Daoy (cell line): ENCODE data around the gene NUAK2. TPM values are rescaled to one million over a fixed set of nuclear protein-coding genes. Genes with fewer than 3 reads are reported as not detected.
A peak's percentile ranks its signal among the peaks of the same experiment; 100 is the strongest.

ENCODE experiments used
- DNase-seq: peaks from one replicate; pipeline ENCODE4 v3.0.0-alpha.2; 2015; ENCODE audit warnings: low read depth
- total RNA-seq: library from RNA; depleted of rRNA; stranded (reverse); fragments of >200 nt; shearing (Covaris generic); gene quantifications from 2 replicates; pipeline ENCODE4 v1.2.3, GENCODE V29; 2014

NUAK2 gene
- total RNA-seq, 1 experiment from 2014 or later = 11.1 TPM

DNA sequence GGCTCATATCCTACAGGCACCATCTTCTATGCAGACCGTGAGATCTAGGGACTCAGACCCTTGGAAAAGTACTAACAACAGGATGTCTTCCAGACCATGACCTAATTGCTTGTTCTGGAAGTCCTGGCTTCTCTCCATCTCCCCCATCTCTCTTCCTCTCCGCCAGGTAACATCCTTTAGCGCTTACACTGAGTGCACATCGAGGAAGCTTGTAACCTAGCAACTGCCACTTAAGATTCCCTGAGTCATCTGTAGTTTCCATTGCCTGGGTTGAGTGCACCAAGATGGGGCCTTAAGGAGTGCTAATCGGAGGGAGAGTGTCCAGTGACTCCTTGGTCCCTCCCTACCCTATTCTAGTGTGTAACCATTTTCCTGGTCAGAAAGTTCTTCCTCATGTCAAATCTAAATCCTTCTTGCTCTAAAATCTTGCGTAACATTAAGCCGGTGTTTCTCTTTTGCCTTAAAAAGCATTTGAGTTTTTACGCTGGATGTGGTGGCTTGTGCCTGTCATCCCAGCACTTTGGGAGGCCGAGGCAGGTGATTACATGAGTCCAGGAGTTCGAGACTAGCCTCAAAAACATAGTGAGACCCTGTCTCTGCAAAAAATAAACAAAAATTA is 25.5 kb upstream of the NUAK2 start:
- DNase-seq = peak; percentile 79

DNA sequence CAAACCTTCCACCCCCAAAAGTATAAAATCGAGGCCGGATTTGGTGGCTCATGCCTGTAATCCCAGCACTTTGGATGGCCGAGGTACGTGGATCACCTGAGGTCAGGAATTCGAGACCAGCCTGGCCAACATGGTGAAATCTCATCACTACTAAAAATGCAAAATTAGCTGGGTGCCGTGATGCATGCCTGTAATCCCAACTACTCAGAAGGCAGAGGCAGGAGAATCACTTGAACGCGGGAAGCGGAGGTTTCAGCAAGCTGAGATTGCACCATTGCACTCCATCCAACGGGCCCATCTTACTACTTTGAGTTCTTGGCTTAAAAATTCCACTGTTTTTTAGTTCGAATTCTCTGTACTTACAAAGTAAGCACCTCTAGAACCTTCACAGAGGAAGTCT is 24.2 kb upstream of the NUAK2 start:
- DNase-seq = no peak

DNA sequence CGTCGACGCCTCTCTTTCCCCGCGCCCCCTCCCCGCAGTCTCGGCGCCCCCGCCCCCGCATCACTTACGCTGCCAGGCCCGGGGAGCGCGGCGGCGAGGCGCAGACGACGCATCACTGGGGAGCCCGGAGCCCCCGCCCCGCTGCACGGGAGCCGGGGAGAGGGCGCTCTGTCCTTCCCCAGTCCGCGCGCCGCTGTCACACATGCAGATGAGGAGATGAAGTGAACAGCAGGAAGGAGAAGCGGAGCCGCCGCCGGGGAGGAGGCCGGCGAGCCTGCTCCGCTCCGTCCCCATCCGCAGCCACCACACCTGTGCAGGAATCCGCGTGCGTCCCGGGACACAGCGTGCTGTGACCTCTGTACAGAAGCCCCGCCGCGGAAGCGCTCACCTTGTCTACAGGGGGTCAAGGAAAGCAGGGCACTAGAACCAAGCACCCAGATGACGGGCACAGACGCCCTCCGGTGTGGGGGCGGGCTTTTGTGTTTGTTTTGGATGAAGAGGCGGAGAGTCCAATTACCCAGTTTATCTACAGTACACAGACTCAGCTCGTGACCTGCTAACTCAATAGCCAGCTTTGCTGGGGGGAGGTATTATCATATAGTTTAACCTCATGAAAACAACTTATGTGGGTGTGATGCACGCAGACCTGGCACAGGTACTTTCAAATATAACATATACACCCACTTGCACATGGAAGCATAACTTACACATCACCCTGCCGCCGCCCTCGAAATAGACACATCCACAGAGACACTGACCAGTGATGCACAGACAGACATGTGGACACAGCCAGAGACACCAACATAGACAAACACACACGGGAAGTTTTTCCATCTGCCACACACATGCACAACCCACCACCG is 22.8 kb upstream of the NUAK2 start:
- DNase-seq = peak; percentile 49

DNA sequence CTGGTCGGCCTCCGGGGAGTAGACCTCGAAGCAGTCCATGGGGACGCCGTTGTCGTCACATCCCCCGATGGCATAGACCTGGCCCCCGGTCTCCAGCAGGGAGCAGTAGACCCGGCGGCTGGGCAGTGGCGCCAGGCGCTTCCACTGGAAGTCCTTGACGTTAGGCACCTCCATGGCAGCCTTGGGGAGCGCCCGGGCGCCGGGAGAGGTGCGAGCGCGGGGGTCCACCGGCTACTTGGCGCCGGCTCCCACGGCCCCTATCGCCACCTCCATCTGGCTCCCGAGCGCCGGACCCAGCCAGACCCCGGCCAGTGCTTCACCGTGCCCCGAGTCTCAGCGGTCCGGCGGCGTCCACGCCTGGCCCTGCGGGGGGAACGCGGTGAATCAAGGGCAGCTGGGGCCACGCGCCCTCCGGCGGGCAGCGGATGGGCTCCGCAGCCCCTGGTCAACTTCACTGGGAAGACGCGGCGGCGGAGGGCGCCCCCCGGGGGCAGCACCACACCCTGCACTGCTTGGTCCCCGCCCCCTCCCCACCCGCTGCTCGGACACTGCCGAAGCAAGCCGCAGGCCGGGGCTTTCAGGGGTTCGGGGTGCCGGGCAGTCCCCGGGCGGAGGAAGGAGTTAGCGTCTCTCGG is 22.0 kb upstream of the NUAK2 start:
- peak; percentile 62 for DNase-seq

DNA sequence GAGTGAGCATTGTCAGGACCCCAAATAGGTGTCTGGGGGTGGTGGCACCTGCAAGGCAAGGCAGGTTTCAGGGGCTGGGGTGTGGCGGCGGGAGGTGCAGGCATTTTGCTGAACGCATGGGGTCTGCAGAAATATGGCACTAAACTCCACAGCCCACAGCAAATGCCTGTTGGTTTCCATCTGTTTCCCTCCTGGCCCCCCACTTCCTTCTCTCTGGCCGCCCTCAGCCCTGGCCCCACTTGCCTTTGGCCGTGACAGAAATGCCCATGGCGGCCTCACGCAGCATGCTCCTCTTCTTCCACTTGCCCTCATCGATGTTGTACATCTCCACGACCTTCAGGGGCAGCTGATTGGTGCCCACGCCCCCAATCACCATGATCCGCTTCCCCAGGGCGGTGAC is 21.4 kb upstream of the NUAK2 start:
- no peak for DNase-seq

DNA sequence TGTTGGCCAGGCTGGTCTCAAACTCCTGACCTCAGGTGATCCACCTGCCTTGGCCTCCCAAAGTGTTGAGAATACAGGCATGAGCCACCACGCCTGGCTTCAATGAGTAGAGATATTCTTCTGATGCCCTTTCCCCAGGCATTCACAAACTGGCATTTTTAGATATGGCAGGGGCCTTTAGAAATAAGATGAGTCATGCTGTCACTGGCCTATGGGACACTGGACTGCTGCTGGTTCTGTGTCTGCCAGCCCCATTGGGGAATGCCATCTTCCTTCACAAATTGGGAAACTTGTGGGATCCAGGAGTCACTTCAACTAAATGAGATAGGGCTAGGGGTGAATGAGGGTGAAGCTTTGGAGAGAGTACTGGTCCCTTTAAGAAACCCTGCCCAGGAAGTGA is 19.1 kb upstream of the NUAK2 start:
- DNase-seq = no peak

DNA sequence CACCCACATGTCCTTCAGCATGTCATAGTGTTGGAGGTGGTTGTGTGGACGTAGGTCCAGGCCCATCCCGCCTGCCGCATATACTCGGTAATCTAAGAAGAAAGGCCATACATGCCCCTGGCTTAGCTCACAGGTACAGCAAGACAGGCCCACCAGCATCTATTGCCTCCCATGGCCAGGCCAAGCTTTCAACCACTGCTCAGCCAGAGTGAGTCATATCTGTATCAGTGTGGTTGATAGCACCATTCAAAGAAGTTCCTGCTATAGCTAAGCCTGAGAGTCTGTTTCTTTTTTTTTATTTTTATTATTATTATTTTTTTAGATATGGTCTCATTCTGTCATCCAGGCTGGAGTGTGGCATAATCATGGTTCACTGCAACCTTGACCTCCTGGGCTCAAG is 18.2 kb upstream of the NUAK2 start:
- DNase-seq = no peak

DNA sequence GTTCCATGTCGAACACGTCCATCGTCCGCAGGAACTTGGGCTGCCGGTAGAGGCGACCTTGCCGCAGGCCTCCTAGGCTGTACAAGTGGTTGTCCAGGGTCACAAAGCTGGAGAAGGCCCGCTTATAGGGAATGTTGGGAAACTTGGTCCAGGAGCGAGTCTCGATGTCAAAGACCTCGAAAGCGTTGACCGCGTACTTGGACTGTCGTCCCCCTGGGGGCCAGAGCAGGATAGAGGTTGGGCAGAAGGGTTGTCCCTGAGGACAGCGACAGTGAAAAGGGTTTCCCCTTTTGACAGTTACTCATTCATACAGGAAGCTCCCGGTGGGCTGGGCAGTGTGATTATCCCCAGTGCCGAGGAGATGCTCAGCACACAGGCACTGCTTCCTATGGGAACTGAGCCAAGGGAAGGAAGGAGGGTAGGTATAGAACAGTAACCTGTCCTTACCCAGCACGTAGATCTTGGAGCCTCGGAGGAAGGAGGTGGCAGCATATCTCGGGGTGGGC is 17.7 kb upstream of the NUAK2 start:
- DNase-seq = no peak

DNA sequence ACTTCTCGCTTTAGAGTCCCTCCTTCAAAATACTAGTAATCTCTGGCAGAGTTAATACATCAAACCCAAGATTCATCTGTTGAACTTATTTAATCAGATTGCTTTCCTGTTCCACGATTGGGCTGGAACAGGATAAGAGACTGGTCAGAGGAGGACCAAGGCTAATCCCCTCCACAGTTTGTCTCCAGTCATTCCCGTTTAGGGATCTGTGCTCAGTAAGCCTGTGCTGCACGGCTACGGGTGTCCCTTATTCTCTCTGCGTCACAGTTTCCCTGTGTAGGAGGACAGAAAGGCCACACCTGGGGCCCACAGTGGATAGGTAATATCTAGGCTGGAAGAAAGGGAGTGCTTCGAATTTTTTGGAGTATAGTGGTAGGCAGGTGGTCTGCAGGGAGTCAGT is 16.5 kb upstream of the NUAK2 start:
- DNase-seq = no peak

DNA sequence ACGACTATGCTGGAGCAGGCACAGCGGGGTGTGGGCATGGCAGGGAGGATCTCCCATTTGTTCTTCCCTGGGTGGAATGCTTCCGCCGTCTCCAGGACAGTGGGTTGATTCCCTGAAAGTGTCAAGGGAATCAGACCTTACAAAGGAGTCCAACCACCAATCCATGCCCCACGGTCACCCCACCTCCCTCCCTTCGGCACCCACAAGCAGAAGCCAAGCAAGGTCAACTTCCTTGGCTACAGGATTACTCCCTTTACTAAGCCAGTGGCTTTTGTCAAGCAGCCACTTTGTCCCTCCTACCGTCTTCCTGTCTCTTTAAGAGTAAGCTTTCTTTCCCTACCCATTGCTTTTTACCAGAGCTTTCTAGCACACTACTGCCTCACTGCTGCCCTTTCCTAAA is 15.9 kb upstream of the NUAK2 start:
- no peak for DNase-seq

DNA sequence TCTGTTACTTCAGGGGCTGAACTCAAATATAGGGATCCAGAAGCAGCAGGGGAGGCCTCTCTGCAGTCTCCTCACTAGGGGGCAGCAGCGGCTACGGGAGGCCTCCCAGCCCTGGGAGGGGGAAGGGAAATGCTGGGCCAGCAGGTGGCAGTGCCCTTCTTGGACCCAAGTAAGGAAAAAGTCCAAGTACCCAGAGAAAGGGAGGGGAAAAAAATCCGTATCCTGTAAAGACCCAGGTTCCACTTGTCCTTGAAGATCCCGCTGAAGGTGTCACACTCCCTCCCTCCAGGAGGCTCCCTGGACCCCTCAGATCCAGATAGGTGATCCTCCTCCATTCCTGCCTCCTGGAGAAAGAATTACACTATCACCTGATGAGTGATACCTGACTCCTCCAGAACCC is 14.1 kb upstream of the NUAK2 start:
- DNase-seq = peak; percentile 88

DNA sequence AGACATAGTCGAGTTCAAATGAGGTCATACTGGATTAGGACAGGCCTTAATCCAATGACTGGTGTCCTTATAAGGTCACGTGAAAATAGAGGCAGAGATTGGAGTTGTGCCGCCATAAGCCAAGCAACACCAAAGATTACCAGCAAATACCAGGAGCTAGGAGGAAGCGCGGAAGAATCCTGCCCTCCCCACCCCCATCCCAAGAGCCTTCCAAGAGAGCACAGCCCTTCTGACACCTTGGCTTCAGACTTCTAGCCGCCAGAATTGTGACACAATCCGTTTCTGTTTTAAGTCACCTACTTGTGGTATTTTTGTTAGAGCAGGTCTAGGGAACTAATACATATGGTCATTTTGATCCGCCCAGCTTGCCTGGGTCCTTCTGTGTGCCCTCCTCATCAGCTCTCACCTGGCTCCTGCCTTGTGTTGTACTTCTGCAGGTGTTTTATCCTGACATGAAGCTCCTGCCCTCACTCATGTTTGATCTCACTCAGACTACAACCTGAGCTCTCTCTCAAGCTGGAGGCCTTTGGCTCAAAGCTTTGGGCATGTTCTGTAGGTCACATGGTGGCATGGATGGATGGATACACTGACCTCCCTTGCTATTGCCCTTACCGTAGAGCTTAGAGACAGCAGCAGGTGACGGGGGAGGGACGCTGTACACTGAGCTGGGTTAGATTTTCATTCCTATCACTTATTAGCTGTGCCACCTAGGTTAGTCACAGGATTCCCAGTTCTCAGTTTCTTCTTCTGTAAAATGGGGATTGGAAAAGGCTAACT is 10.7 kb upstream of the NUAK2 start:
- DNase-seq = no peak

DNA sequence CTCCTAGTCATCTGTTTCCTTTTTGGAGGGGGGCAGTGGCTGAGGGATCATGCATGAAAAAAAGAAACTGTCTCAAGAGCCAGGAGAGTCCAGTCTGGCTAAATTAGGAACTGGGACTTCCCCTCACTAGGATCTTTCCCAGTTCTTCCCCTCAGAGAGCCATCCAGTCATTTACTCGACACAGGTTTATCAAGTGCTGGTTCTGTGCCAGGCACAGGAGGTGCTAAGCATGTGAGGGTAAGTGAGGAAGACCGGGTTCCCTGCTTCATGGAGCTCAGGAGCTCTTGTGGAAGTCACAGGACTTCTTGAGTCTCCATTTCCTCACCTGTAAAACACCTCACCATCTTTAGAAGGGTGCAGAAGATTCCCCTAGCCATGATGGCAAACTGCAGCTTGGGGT is 8.6 kb upstream of the NUAK2 start:
- DNase-seq = no peak

DNA sequence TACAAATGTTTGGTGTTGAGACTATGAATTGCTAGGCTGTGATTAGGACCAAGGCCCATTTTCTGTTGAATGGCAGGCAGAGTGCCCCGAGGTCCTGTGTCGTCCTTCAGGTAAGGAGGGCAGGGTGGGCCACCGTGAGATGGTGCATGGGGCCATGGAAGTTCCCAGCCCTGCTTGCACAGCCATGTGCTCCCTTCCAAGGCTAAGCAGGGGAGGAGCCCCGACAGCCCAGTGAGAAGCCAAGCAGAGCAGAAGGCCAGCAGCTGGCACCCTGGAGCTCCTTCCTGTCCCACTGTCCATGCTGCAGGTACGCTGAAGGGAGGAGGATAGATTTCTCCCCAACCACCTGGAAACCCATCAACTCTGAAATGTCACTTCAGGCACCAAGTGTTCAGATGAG is 8.2 kb upstream of the NUAK2 start:
- DNase-seq = no peak

DNA sequence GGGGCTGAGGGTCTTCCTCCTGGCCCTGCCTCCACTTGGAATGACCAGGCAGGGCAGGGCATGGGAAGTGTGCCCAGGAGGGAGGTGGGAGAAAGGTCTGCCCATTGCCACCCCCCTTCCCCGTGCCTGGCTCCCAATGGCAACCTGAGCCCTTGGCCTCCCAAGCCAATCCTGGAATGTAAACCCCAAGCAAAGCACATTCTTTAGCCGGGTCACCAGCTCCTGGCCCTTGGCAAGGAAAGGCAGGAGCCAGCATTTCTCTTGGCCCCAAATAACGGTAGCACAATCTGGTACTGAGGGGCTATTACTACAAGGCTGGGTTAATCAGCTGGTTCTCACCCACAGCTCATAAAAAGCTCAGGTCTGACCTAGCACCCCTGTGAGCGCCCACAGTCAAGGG is 6.9 kb upstream of the NUAK2 start:
- DNase-seq = no peak

DNA sequence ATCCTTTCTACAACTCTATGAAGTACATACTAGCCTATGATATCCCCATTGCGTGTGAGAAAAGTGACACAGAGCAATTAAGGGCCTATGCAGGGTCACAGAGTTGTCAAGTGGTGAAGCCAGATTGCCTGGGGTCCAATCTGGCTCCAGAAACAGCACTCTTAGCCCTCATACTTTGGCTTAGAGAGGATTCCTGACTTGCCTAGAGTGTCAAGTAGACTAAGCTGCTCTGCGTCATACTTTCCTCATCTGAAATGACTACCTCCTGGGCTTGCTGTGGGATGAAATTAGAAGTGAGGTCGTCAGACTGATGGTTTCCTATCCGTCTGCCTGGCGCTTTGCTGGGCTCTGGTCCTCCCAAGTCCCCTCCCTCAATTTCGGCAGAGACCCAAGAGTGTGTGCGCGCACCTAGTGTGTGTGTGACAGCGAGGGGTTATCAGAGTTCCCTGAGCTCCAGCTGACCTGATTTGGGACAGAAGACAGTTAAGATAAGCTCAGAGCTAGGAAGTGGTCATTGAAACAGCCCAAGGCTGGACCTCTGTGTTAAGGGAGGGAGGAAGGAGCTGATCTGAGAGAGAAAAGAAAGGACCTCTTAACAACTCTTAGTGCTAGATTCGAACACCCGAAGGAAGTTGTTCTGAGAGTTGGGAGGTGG is 5.4 kb upstream of the NUAK2 start:
- peak; percentile 44 for DNase-seq

DNA sequence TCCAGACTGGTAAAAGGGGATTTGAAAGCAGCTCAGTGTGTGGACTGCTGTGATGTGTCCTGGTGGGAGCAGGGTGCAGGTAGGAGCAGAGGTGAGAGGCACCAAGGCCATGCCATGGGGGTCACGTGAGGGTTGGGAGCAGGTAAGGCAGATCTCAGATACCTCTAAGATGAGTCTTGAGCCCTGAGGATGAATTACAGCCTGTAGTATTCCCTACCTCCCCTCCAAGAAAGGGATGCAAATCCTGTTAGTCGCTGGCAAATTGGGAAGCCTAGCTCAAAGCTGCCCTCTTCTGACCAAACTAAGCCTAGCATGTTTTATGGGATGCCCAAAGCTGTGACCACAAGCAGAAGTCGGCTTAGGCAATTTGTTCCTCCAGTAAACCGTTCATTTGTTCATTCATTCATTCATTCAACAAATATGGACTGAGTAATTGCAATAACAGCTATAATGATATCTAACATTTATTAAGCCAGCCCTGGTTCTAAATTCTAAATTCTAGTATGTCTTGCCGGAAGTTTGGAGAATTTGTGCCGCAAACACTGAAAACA is 3.9 kb upstream of the NUAK2 start:
- DNase-seq = peak; percentile 85

DNA sequence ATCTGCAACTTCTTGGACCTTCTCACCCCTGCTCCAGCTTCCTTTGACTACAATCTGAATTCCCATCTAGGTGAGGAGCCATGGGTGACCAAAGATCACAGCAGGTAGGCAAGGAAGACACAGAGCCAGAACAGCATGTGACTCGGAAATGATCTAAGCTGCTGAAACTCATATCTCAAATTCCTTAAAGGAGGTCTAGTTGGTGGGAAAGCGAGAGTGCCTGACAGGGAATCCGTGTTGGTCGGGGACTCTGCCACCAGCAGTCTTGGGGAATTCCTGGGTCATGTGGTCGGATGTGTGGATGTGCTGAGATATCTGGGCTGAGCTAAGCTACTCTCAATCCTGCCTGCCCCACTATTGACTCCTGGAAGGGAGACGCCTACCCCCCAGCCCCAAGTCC is 3.2 kb upstream of the NUAK2 start:
- peak; percentile 92 for DNase-seq

DNA sequence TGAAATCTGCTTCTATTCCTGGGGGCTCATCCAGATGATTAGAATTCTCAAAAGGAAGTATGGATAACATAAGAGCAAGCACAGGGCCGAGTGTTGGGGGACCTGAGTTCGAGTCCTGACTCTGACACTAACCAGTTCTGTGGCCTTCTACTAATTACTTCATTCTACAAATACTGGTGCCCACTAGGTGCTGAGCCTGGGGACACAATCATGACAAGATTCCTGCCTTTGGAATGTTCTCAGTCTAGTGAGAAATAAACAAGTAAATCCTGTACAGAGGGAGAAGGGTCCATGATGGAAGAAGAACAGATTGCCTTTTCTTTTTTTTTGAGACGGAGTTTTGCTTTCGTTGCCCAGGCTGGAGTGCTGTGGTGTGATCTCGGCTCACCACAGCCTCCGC is 2.2 kb upstream of the NUAK2 start:
- DNase-seq = no peak

DNA sequence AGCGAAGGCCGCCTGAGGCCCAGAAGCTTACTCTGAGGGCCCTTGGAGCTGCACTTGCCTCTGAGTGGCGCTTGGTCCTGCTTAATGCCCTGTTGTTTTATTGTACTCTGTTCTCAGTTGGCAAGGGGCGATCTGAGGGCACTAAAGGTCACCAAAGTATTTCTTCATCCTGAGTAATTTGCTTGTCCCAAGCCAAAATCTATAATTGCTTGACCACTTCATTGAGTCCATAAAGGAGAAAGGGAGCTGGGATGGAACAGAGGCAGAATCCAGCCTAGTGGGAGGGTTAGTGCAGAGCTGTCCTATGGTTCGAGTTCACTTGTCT is 376 bp upstream of the NUAK2 start:
- DNase-seq = no peak
